Endothelial cell of umbilical vein (primary cell): ENCODE measurements around the gene ITPRIPL1. TPM values are rescaled to one million over a fixed set of nuclear protein-coding genes. Genes with fewer than 3 reads are reported as not detected.

Experiments used
- BruUV-seq: library from RNA; stranded (reverse); fragments of 400-500 nt; replicated peaks from 2 replicates; lab custom pipeline; 2021; lab: Mats Ljungman, UMichigan
- CTCF ChIA-PET: fragments of 300-600, 350-600 bp; sonication (Branson Sonifier 250); formaldehyde crosslinking; loops from one replicate; lab custom pipeline; 2021; ENCODE audit warnings: antibody characterized with exemption, inconsistent platforms; lab: Charles Lee
- POLR2A ChIA-PET: fragments of 300-600, 350-600 bp; sonication (Branson Sonifier 250); formaldehyde crosslinking; loops from one replicate; lab custom pipeline; 2021; ENCODE audit warnings: antibody characterized with exemption, inconsistent platforms; lab: Charles Lee
- DNase-seq: peaks from one replicate; pipeline ENCODE4 v3.0.0-alpha.2; 2011; ENCODE audit warnings: low read depth, low spot score
- FAIRE-seq: peaks from 2 replicates; lab custom pipeline; 2011; peaks lifted over from hg19 to GRCh38; lab: Jason Lieb, UNC
- H2AFZ ChIP-seq: 2 replicates; pipeline ENCODE4 v1.6.0; 2012; ENCODE audit warnings: low read depth, low read length, control low read depth, inconsistent platforms
- H3K27ac ChIP-seq: 2 replicates; pipeline ENCODE4 v1.5.1; 2011; ENCODE audit warnings: low read depth, mild to moderate bottlenecking, control low read depth, low read length, moderate library complexity; ENCODE audit not compliant: insufficient read depth
- H3K27me3 ChIP-seq, 2 experiments: 2 replicates each; pipeline versions ENCODE4 v1.6.0 to v1.6.1; 2011; ENCODE audit warnings: low read length in 2 of 2, mixed read lengths in 1 of 2; ENCODE audit not compliant: control insufficient read depth in 2 of 2, insufficient read depth in 2 of 2
- H3K36me3 ChIP-seq, 2 experiments: 2 replicates in 1 of 2; 3 replicates in 1 of 2; pipeline ENCODE4 v1.5.1; 2011; ENCODE audit warnings: low read length in 2 of 2, mild to moderate bottlenecking in 1 of 2, moderate library complexity in 1 of 2; ENCODE audit not compliant: control insufficient read depth in 2 of 2, insufficient read depth in 2 of 2; ENCODE audit errors: extremely low read depth in 1 of 2
- H3K4me1 ChIP-seq: 3 replicates; pipeline ENCODE4 v1.5.1; 2011; ENCODE audit warnings: mild to moderate bottlenecking, low read length; ENCODE audit not compliant: control insufficient read depth, insufficient read depth; ENCODE audit errors: extremely low read depth
- H3K4me2 ChIP-seq: 2 replicates; pipeline ENCODE4 v1.6.1; 2011; ENCODE audit warnings: low read length, control low read depth, mixed read lengths; ENCODE audit not compliant: insufficient read depth
- H3K4me3 ChIP-seq, 3 experiments: fragments of 200-600 bp in 1 of 3; sonication (generic), shearing (Covaris generic) in 1 of 3; replicated peaks in 1 of 3; 2 replicates each; pipeline ENCODE4 v1.5.1; 2011 to 2016; ENCODE audit warnings: control low read depth in 3 of 3, low read length in 3 of 3, mild to moderate bottlenecking in 2 of 3, inconsistent platforms in 1 of 3, low read depth in 1 of 3, moderate library complexity in 1 of 3; ENCODE audit not compliant: insufficient read depth in 1 of 3
- H3K79me2 ChIP-seq: 2 replicates; pipeline ENCODE4 v1.6.0; 2012; ENCODE audit warnings: low read length, inconsistent platforms; ENCODE audit not compliant: control insufficient read depth, insufficient read depth
- H3K9ac ChIP-seq: replicated peaks from 2 replicates; pipeline ENCODE3; 2011; ENCODE audit warnings: low read length, control low read depth; ENCODE audit not compliant: insufficient read depth; ENCODE audit errors: extremely low read depth
- H3K9me1 ChIP-seq: replicated peaks from 3 replicates; pipeline ENCODE4 v1.6.0; 2011; ENCODE audit warnings: mild to moderate bottlenecking, low read length; ENCODE audit not compliant: control insufficient read depth, insufficient read depth; ENCODE audit errors: extremely low read depth
- H3K9me3 ChIP-seq: replicated peaks from 2 replicates; pipeline ENCODE4 v1.5.1; 2012; ENCODE audit warnings: low read length, inconsistent platforms; ENCODE audit not compliant: control insufficient read depth, insufficient read depth
- H4K20me1 ChIP-seq: replicated peaks from 2 replicates; pipeline ENCODE3; 2011; ENCODE audit warnings: mild to moderate bottlenecking, low read length; ENCODE audit not compliant: control insufficient read depth, insufficient read depth; ENCODE audit errors: extremely low read depth
- CTCF ChIP-seq, 2 donors: IDR thresholded peaks; 1 replicate in 1 of 2; 2 replicates in 1 of 2; pipeline ENCODE4 v1.5.1; 2011; ENCODE audit warnings: low read length in 2 of 2, mild to moderate bottlenecking in 2 of 2, moderate library complexity in 2 of 2, control low read depth in 1 of 2, inconsistent platforms in 1 of 2, low read depth in 1 of 2; ENCODE audit not compliant: insufficient read depth in 1 of 2; ENCODE audit errors: extremely low read depth in 1 of 2
- EZH2 ChIP-seq: IDR thresholded peaks from 2 replicates; pipeline ENCODE4 v1.6.1; 2012; ENCODE audit warnings: borderline replicate concordance, low read depth, mild to moderate bottlenecking, moderate library complexity, low read length, inconsistent platforms; ENCODE audit not compliant: severe bottlenecking
- FOS ChIP-seq: IDR thresholded peaks from 2 replicates; pipeline ENCODE4 v1.6.1; 2011; ENCODE audit warnings: mild to moderate bottlenecking, low read length, moderate library complexity, borderline replicate concordance; ENCODE audit not compliant: insufficient read depth
- GATA2 ChIP-seq: IDR thresholded peaks from 2 replicates; pipeline ENCODE4 v1.7.0; 2011; ENCODE audit warnings: low read depth, mild to moderate bottlenecking, moderate library complexity, mixed read lengths, low read length; ENCODE audit not compliant: insufficient read length, insufficient read depth
- JUN ChIP-seq: IDR thresholded peaks from 2 replicates; pipeline ENCODE4 v1.6.1; 2011; ENCODE audit warnings: borderline replicate concordance, low read depth; ENCODE audit not compliant: insufficient read length, insufficient read depth
- MAX ChIP-seq: IDR thresholded peaks from 2 replicates; pipeline ENCODE4 v1.6.1; 2011; ENCODE audit not compliant: insufficient read depth, insufficient read length
- MYC ChIP-seq: IDR thresholded peaks from one replicate; pipeline ENCODE4 v1.6.1; 2011; ENCODE audit warnings: mild to moderate bottlenecking, low read depth, low read length
- POLR2A ChIP-seq: IDR thresholded peaks from 2 replicates; pipeline ENCODE4 v1.6.1; 2012; ENCODE audit warnings: low read depth, mild to moderate bottlenecking, control low read depth, low read length
- POLR2AphosphoS5 ChIP-seq: IDR thresholded peaks from 2 replicates; pipeline ENCODE4 v1.6.1; 2012; ENCODE audit warnings: low read depth, mild to moderate bottlenecking, control low read depth, low read length, moderate library complexity; ENCODE audit not compliant: insufficient read depth
- dilution Hi-C: fragments of 300-500 bp; cut with MboI; formaldehyde crosslinking; loops from one replicate; pipeline ENCODE4 v1.15.0; 2019; ENCODE audit warnings: low sequenced_read_pairs; ENCODE audit not compliant: extremely low pct_ligation_motif_present
- intact Hi-C: fragments of 100-400 bp; cut with micrococcal nuclease; formaldehyde crosslinking; loops from one replicate; pipeline ENCODE4 v1.10.0; 2022
- polyA plus RNA-seq, 4 experiments: library from polyadenylated mRNA; depleted of rRNA in 3 of 4; stranded (reverse) in 3 of 4; unstranded in 1 of 4; fragments of >200 nt; gene quantifications; 2 replicates each; pipeline versions ENCODE4 v1.2.1 to v1.2.3, GENCODE V29; 2011 to 2012; ENCODE audit warnings: missing spikeins in 1 of 4
- total RNA-seq: library from RNA; stranded (reverse); gene quantifications from 2 replicates; pipeline ENCODE4 v1.2.3, GENCODE V29; 2021

ITPRIPL1 gene
- total and polyA plus RNA-seq, 2 donors (not counting 3 experiments of a cell fraction or from before 2014, with no cell fraction given), result 2.6 to 5.8 TPM

- DNase-seq, result no peak
- Histone ChIP-seq H4K20me1 (no peaks in the 10 kb centered on the region), H3K4me3 (no peak overlapping the region), H3K9me1 (no peaks in the 10 kb centered on the region), H3K4me1 (peaks cover 30% of the 10 kb centered on the region), H3K4me2 (no peak overlapping the region), H2AFZ (no peak overlapping the region), H3K27ac (no peak overlapping the region), H3K9me3 (no peaks in the 10 kb centered on the region), H3K79me2 (no peaks in the 10 kb centered on the region), H3K9ac (no peak overlapping the region), H3K36me3 (no peaks in the 10 kb centered on the region), H3K27me3 (peaks cover 3 to 9% of the 10 kb centered on the region in 2 experiments)
- TF ChIP-seq JUN (no peak), POLR2AphosphoS5 (no peak), MYC (no peak), FOS (no peak), POLR2A (no peak), EZH2 (no peak), MAX (no peak), GATA2 (no peak), CTCF (IDR thresholded peaks at IDR 0.05; ENCODE audit: extremely low read depth in 1 of 2, insufficient read depth in 1 of 2, low read depth in 1 of 2, low read length in 2 of 2) (no peak)
- BruUV-seq, result no TSS peak
- dilution Hi-C loops, result no loop called here
- ChIA-PET POLR2A (no interaction called here), CTCF (no interaction called here)
- intact Hi-C loops, result no loop called here
- no peak for FAIRE-seq
Measured at GRCh38 chr2:96317584-96317997, 7.5 kb upstream of the ITPRIPL1 start.
